Measurements from ENCODE around the gene CAMK1D. TPM values are rescaled to one million over a fixed set of nuclear protein-coding genes. Genes with fewer than 3 reads are reported as not detected.

CAMK1D gene
- polyA plus RNA-seq, 1 donor (not counting 4 experiments of a cell fraction or from before 2014, with no cell fraction given) = 0.76 TPM

DNA sequence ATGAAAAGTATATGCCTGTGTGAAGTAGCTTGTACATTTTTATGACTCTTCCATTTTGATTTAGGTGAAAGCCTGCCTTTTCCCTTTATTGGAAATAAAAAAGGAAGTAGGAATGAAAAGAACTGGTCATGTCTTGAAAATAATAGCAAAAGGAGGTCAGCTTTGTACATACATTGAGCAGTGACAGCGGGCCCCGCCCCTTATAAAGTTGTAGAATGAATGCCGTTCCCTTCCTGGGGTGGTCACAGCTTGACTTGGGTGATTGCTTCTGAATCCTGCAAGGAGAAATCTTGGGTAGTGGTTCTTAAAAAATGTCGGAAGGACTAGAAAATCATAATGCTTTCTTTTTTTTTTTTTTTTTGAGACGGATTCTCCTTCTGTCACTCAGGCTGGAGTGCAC, 31.7 kb downstream of the CAMK1D start:
- H3K4me3 ChIP-seq (ENCODE audit: control insufficient read depth in 2 of 3, extremely low read depth in 1 of 3, insufficient read depth in 2 of 3, low read depth in 1 of 3, low read length in 3 of 3) = no peak overlapping the region
- dilution Hi-C loops (cut with MboI; ENCODE audit: extremely low pct_ligation_motif_present, low sequenced_read_pairs) = no loop called here
- FAIRE-seq = no peak
- no peak for TF ChIP-seq EZH2 (IDR thresholded peaks at IDR 0.05; ENCODE audit: low read length)
- TF ChIP-seq, protein P1, sequence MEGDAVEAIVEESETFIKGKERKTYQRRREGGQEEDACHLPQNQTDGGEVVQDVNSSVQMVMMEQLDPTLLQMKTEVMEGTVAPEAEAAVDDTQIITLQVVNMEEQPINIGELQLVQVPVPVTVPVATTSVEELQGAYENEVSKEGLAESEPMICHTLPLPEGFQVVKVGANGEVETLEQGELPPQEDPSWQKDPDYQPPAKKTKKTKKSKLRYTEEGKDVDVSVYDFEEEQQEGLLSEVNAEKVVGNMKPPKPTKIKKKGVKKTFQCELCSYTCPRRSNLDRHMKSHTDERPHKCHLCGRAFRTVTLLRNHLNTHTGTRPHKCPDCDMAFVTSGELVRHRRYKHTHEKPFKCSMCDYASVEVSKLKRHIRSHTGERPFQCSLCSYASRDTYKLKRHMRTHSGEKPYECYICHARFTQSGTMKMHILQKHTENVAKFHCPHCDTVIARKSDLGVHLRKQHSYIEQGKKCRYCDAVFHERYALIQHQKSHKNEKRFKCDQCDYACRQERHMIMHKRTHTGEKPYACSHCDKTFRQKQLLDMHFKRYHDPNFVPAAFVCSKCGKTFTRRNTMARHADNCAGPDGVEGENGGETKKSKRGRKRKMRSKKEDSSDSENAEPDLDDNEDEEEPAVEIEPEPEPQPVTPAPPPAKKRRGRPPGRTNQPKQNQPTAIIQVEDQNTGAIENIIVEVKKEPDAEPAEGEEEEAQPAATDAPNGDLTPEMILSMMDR (optimal IDR thresholded peaks at IDR 0.05 in 1 of 3, IDR thresholded peaks at IDR 0.05 in 1 of 3, conservative IDR thresholded peaks at IDR 0.05 in 1 of 3; ENCODE audit: extremely low read depth in 1 of 3, insufficient read depth in 2 of 3, low read length in 3 of 3) = no peak
- H3K27ac ChIP-seq (ENCODE audit: control insufficient read depth, insufficient read depth, low read length) = no peak overlapping the region
- no peak overlapping the region for H3K9ac ChIP-seq (ENCODE audit: control insufficient read depth, extremely low read depth, insufficient read depth, low read length)
- H2AFZ ChIP-seq (ENCODE audit: control insufficient read depth, low read length) = no peak overlapping the region
- no peaks in the 10 kb centered on the region for H4K20me1 ChIP-seq (ENCODE audit: control insufficient read depth, extremely low read depth, insufficient read depth, low read length)
- H3K27me3 ChIP-seq (ENCODE audit: control insufficient read depth, extremely low read depth, insufficient read depth, low read length) = no peaks in the 10 kb centered on the region
- no peaks in the 10 kb centered on the region for H3K9me1 ChIP-seq (ENCODE audit: control insufficient read depth, extremely low read depth, insufficient read depth, low read length)
- no peaks in the 10 kb centered on the region for H3K36me3 ChIP-seq (ENCODE audit: control insufficient read depth in 2 of 2, extremely low read depth in 1 of 2, insufficient read depth in 2 of 2, low read length in 2 of 2)
- no peak overlapping the region for H3K4me2 ChIP-seq (ENCODE audit: control insufficient read depth, extremely low read depth, insufficient read depth, low read depth, low read length)
- no peaks in the 10 kb centered on the region for H3K4me1 ChIP-seq (ENCODE audit: control insufficient read depth, extremely low read depth, insufficient read depth, low read length)
- DNase-seq (ENCODE audit: low read depth, low spot score) = no peak
- no peaks in the 10 kb centered on the region for H3K79me2 ChIP-seq (ENCODE audit: control insufficient read depth, insufficient read depth, low read length)
- no peaks in the 10 kb centered on the region for H3K9me3 ChIP-seq (ENCODE audit: control insufficient read depth, low read depth, low read length)

DNA sequence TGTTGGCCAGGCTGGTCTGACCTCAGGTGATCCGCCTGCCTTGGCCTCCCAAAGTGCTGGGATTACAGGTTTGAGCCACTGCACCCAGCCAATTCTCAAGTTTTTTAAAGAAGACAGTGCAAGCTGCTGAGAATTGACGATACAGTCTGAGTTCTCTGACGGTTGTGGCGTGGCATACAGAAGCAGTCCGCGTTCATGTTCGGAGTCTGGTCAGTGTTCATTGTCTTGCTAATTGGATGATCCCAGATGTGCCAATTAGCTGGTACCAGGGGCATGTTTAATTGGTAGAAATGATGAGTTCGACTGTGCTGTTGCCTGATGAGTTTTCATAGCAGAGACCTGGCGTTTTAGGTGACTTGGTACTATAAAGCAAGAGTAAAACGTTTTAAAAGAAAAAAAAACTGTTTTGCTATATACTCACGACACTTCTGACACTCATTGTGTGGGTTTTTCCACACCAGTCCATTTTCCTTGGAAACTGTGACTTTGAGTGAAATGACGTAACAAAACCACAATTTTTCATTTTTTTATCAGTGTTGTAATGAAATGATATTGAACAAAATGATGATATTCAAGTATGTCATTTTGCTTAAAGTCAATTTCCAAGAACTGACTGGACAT, 32.3 kb downstream of the CAMK1D start:
- Histone ChIP-seq H3K4me2 (ENCODE audit: control insufficient read depth, extremely low read depth, insufficient read depth, low read depth, low read length) (no peak overlapping the region), H4K20me1 (ENCODE audit: control insufficient read depth, extremely low read depth, insufficient read depth, low read length) (no peaks in the 10 kb centered on the region), H3K9me1 (ENCODE audit: control insufficient read depth, extremely low read depth, insufficient read depth, low read length) (no peaks in the 10 kb centered on the region), H3K9me3 (ENCODE audit: control insufficient read depth, low read depth, low read length) (no peaks in the 10 kb centered on the region), H3K36me3 (ENCODE audit: control insufficient read depth in 2 of 2, extremely low read depth in 1 of 2, insufficient read depth in 2 of 2, low read length in 2 of 2) (no peaks in the 10 kb centered on the region), H3K79me2 (ENCODE audit: control insufficient read depth, insufficient read depth, low read length) (no peaks in the 10 kb centered on the region), H3K4me3 (ENCODE audit: control insufficient read depth in 2 of 3, extremely low read depth in 1 of 3, insufficient read depth in 2 of 3, low read depth in 1 of 3, low read length in 3 of 3) (no peak overlapping the region), H3K4me1 (ENCODE audit: control insufficient read depth, extremely low read depth, insufficient read depth, low read length) (no peaks in the 10 kb centered on the region), H3K9ac (ENCODE audit: control insufficient read depth, extremely low read depth, insufficient read depth, low read length) (no peak overlapping the region), H3K27me3 (ENCODE audit: control insufficient read depth, extremely low read depth, insufficient read depth, low read length) (no peaks in the 10 kb centered on the region), H2AFZ (ENCODE audit: control insufficient read depth, low read length) (no peak overlapping the region), H3K27ac (ENCODE audit: control insufficient read depth, insufficient read depth, low read length) (no peak overlapping the region)
- TF ChIP-seq, protein P1 (optimal IDR thresholded peaks at IDR 0.05 in 1 of 3, IDR thresholded peaks at IDR 0.05 in 1 of 3, conservative IDR thresholded peaks at IDR 0.05 in 1 of 3; ENCODE audit: extremely low read depth in 1 of 3, insufficient read depth in 2 of 3, low read length in 3 of 3) = no peak
- no peak for TF ChIP-seq EZH2 (IDR thresholded peaks at IDR 0.05; ENCODE audit: low read length)
- dilution Hi-C loops (cut with MboI; ENCODE audit: extremely low pct_ligation_motif_present, low sequenced_read_pairs) = no loop called here
- no peak for FAIRE-seq
- no peak for DNase-seq (ENCODE audit: low read depth, low spot score)

Data from keratinocyte (primary cell).